Upper lobe of left lung (tissue), 4 donors: ENCODE data around the gene AVPR1B.

Experiments used
- CTCF ChIP-seq, 6 experiments: fragments of 450-650 bp in 4 of 6; fragments of 200-600 bp in 2 of 6; sonication (generic) in 2 of 6; IDR thresholded peaks; one replicate each; pipeline ENCODE4 v1.5.1; 2016 to 2019; ENCODE audit warnings: antibody characterized with exemption in 6 of 6
- EP300 ChIP-seq, 4 donors: sonication (generic); formaldehyde crosslinking; IDR thresholded peaks; one replicate each; pipeline ENCODE4 v1.5.1; 2017; ENCODE audit warnings: antibody characterized with exemption in 4 of 4, control low read depth in 2 of 4
- POLR2A ChIP-seq, 4 donors: fragments of 450-650 bp; IDR thresholded peaks; one replicate each; pipeline ENCODE4 v1.5.1; 2016 to 2017; ENCODE audit warnings: antibody characterized with exemption in 4 of 4, mild to moderate bottlenecking in 2 of 4
- POLR2AphosphoS5 ChIP-seq, 2 donors: sonication (generic); formaldehyde crosslinking; IDR thresholded peaks; one replicate each; pipeline ENCODE4 v1.5.1; 2017; ENCODE audit warnings: antibody characterized with exemption in 2 of 2

DNA sequence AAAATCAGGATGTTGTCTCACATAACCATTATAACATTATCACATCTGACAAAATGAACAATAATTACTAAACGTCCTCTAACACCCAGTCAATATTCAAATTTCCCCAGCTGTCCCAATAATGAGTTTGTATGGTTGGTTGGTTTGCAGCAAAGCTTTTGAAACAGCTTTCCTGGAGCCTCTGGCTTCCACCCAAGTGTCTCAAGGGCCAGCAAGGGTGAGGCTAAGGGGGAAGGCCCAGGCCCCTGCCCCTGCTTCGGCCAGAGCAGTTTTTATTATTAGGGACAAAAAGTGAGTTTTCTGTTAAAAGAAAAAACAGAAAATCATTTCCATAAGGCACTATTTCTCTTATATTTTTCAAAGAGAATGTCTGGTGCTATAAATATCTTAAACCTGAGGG lies 19.1 kb upstream of the AVPR1B start:
- no peak for TF ChIP-seq CTCF (IDR thresholded peaks at IDR 0.05)
- TF ChIP-seq POLR2A (IDR thresholded peaks at IDR 0.05): no peak
- TF ChIP-seq POLR2AphosphoS5 (IDR thresholded peaks at IDR 0.05): no peak
- TF ChIP-seq EP300 (IDR thresholded peaks at IDR 0.05): no peak
